ENCODE results near the gene SNX1. TPM values are rescaled to one million over a fixed set of nuclear protein-coding genes. Genes with fewer than 3 reads are reported as not detected.

SNX1 gene
- total and polyA plus RNA-seq, 2 of the 8 experiments (the other 6 are each of a cell fraction or from before 2014, with no cell fraction given): 27.9 to 59.8 TPM

DNA sequence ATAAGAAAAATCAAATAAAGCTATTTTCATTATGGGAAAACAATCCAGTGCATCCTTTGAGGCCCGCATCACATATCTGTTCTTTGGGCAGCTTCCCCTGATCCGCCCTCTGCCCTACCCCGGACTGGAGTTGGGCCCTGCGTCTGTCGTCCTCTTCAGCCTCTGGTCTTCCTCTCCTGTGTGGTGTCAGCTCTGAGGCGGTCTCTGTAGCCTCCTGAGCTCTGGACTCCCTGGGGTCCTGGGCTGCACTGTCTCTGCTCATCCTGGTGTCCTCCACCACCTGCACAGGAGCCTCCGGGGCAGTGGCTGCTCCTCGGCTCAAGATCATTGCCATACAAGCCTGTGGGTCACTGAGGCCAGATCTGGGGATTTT, 48.4 kb downstream of the SNX1 start:
- H3K36me3 ChIP-seq (ENCODE audit: control insufficient read depth in 2 of 4, insufficient read depth in 4 of 4, low read length in 3 of 4): peaks cover 0 to 5% (median 0%) of the 10 kb centered on the region in 4 experiments; a peak in 1 of 8 replicates
- no peak overlapping the region for H3K9ac ChIP-seq (replicated peaks in 1 of 4; ENCODE audit: extremely low read depth in 1 of 4, low read depth in 3 of 4, low read length in 3 of 4)
- H3K14ac ChIP-seq (ENCODE audit: insufficient read length): no peak overlapping the region
- H3K56ac ChIP-seq (replicated peaks; ENCODE audit: insufficient read length, low read depth, low read length): no peak overlapping the region
- ChIA-PET POLR2A (ENCODE audit: partially characterized antibody) (interaction anchor here (2.6 kb wide), 1 partner anchor 10 kb away, joined by 7 read pairs; no protein-coding TSS in a partner anchor), CTCF (ENCODE audit: partially characterized antibody) (interaction anchor here (0.9 to 4.1 kb wide), 5 partner anchors 9 to 68 kb away, joined by 3 to 18 read pairs (median 7); no protein-coding TSS in a partner anchor)
- H2BK20ac ChIP-seq (ENCODE audit: low read length): no peak overlapping the region
- H3K23me2 ChIP-seq (ENCODE audit: low read depth, low read length): no peaks in the 10 kb centered on the region
- H3K9me3 ChIP-seq (ENCODE audit: insufficient read depth in 2 of 2, low read depth in 1 of 2, low read length in 1 of 2): no peaks in the 10 kb centered on the region
- no peak overlapping the region for H2BK12ac ChIP-seq (ENCODE audit: low read depth, low read length)
- no peak for DNase-seq (ENCODE audit: low read depth in 1 of 2, low spot score in 2 of 2)
- no peak overlapping the region for H2AK5ac ChIP-seq (ENCODE audit: low read depth, low read length)
- H3K23ac ChIP-seq (ENCODE audit: insufficient read length): no peak overlapping the region
- H3K4me1 ChIP-seq (replicated peaks in 1 of 4; ENCODE audit: control insufficient read depth in 3 of 4, insufficient read depth in 4 of 4, low read length in 3 of 4): no peaks in the 10 kb centered on the region
- H3K79me2 ChIP-seq (ENCODE audit: control insufficient read depth in 1 of 2, insufficient read depth in 2 of 2, low read length in 2 of 2): no peaks in the 10 kb centered on the region
- H2BK5ac ChIP-seq (ENCODE audit: low read depth, low read length): no peak overlapping the region
- H4K5ac ChIP-seq (ENCODE audit: insufficient read length, low read depth, low read length): no peak overlapping the region
- no peak overlapping the region for H3K27ac ChIP-seq (ENCODE audit: low read depth, low read length)
- H3K18ac ChIP-seq (ENCODE audit: extremely low read depth, low read length): no peak overlapping the region
- no peak overlapping the region for H3K4me2 ChIP-seq (ENCODE audit: insufficient read depth in 1 of 2, low read depth in 2 of 2, low read length in 2 of 2)
- 74% methylated on average over 8 of the region's 8 CpGs; no CpG with 5 or more reads in 1 of the 2 experiments for WGBS, 2 experiments (ENCODE audit: extremely low coverage in 1 of 2, insufficient coverage in 1 of 2, insufficient read length in 1 of 2, insufficient replicate concordance in 2 of 2, low coverage in 1 of 2, low lambda C conversion rate in 2 of 2, missing lambda C conversion rate in 1 of 2)
- no peaks in the 10 kb centered on the region for H3K27me3 ChIP-seq (replicated peaks in 1 of 4; ENCODE audit: control insufficient read depth in 3 of 4, extremely low read depth in 1 of 4, insufficient read depth in 3 of 4, low read length in 3 of 4)
- H3K4ac ChIP-seq (replicated peaks; ENCODE audit: insufficient read length, low read depth, low read length): no peak overlapping the region
- no peak overlapping the region for H3K4me3 ChIP-seq (ENCODE audit: extremely low read depth in 1 of 4, insufficient read depth in 2 of 4, low read depth in 3 of 4, low read length in 4 of 4)
- H2BK120ac ChIP-seq (replicated peaks; ENCODE audit: low read depth, low read length): no peak overlapping the region
- H4K8ac ChIP-seq (ENCODE audit: extremely low read depth, insufficient read depth, low read length): no peak overlapping the region; the same call in 1 of the 2 replicates
- no peaks in the 10 kb centered on the region for H3K79me1 ChIP-seq (ENCODE audit: low read depth, low read length)
- no peak for FAIRE-seq
- no peak for TF ChIP-seq POLR2A (IDR thresholded peaks at IDR 0.05; ENCODE audit: control extremely low read depth in 1 of 2, low read depth in 2 of 2, low read length in 2 of 2)
- TF ChIP-seq RAD21 (IDR thresholded peaks at IDR 0.05 in 1 of 2, conservative IDR thresholded peaks at IDR 0.05 in 1 of 2; ENCODE audit: low read depth in 2 of 2, low read length in 2 of 2): no peak
- no peak for TF ChIP-seq SIN3A (conservative IDR thresholded peaks at IDR 0.05 in 1 of 2, IDR thresholded peaks at IDR 0.05 in 1 of 2; ENCODE audit: low read depth in 1 of 2, low read length in 2 of 2)
- no peak for TF ChIP-seq RBBP5 (IDR thresholded peaks at IDR 0.05; ENCODE audit: borderline replicate concordance, low read depth, low read length)
- TF ChIP-seq TAF7 (optimal IDR thresholded peaks at IDR 0.05; ENCODE audit: borderline replicate concordance, low read depth, low read length): no peak
- TF ChIP-seq, protein P1, sequence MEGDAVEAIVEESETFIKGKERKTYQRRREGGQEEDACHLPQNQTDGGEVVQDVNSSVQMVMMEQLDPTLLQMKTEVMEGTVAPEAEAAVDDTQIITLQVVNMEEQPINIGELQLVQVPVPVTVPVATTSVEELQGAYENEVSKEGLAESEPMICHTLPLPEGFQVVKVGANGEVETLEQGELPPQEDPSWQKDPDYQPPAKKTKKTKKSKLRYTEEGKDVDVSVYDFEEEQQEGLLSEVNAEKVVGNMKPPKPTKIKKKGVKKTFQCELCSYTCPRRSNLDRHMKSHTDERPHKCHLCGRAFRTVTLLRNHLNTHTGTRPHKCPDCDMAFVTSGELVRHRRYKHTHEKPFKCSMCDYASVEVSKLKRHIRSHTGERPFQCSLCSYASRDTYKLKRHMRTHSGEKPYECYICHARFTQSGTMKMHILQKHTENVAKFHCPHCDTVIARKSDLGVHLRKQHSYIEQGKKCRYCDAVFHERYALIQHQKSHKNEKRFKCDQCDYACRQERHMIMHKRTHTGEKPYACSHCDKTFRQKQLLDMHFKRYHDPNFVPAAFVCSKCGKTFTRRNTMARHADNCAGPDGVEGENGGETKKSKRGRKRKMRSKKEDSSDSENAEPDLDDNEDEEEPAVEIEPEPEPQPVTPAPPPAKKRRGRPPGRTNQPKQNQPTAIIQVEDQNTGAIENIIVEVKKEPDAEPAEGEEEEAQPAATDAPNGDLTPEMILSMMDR (IDR thresholded peaks at IDR 0.05; ENCODE audit: control extremely low read depth in 1 of 3, insufficient read depth in 1 of 3, low read depth in 1 of 3, low read length in 3 of 3): no peak
- H2BK15ac ChIP-seq (ENCODE audit: low read length): no peak overlapping the region
- H4K20me1 ChIP-seq (replicated peaks in 1 of 2; ENCODE audit: control insufficient read depth in 1 of 2, insufficient read depth in 2 of 2, low read length in 2 of 2): peaks cover 0 to 3% of the 10 kb centered on the region in 2 experiments
- H4K91ac ChIP-seq (replicated peaks; ENCODE audit: insufficient read length, low read length): no peak overlapping the region
- H2AFZ ChIP-seq (ENCODE audit: low read length): no peak overlapping the region

All from H1 (cell line).